ENCODE measurements around the gene ADISSP. TPM values are rescaled to one million over a fixed set of nuclear protein-coding genes. Genes with fewer than 3 reads are reported as not detected.

ADISSP gene
- total RNA-seq, 1 donor from 2014 or later, result 48.4 TPM

DNA sequence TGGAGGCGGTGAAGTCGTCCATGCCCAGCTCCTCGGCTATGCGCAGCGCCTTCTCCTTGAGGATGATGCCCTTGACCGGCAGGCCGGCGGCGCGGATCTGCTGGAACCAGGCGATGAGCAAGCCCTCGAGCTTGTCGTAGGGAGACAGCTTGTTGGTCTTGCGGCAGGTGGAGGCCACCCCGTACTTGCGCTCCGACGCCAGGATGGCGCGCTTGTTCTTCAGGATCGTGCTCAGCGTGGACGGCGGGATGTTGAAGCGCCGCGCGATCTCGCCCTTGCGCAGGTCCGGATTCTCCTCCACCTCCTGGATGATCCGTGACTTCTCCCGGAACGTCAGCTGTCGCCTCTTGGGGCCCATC, 18.6 kb upstream of the ADISSP start:
- Histone ChIP-seq H3K36me3 (peaks cover 0 to 12% of the 10 kb centered on the region in 2 donors), H3K4me3 (peak overlapping the region; percentile 67 to 94), H3K4me1 (peaks cover 20 to 26% of the 10 kb centered on the region in 2 donors), H3K27ac (peak overlapping the region; percentile 82 to 89), H3K9me3 (no peaks in the 10 kb centered on the region), H3K27me3 (no peaks in the 10 kb centered on the region)
- intact Hi-C loops (cut with DNase I), result loop anchor here (1.0 to 2.0 kb wide), 4 partner anchors 18 to 385 kb away; partner anchors contain the start of genes AP5S1 and MAVS
- TF ChIP-seq, protein P1, sequence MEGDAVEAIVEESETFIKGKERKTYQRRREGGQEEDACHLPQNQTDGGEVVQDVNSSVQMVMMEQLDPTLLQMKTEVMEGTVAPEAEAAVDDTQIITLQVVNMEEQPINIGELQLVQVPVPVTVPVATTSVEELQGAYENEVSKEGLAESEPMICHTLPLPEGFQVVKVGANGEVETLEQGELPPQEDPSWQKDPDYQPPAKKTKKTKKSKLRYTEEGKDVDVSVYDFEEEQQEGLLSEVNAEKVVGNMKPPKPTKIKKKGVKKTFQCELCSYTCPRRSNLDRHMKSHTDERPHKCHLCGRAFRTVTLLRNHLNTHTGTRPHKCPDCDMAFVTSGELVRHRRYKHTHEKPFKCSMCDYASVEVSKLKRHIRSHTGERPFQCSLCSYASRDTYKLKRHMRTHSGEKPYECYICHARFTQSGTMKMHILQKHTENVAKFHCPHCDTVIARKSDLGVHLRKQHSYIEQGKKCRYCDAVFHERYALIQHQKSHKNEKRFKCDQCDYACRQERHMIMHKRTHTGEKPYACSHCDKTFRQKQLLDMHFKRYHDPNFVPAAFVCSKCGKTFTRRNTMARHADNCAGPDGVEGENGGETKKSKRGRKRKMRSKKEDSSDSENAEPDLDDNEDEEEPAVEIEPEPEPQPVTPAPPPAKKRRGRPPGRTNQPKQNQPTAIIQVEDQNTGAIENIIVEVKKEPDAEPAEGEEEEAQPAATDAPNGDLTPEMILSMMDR (IDR thresholded peaks at IDR 0.05), result peak in 1 of 3 experiments; percentile 9
- DNase-seq (ENCODE audit: low spot score in 2 of 2), result peak in 1 of 2 donors; percentile 74

DNA sequence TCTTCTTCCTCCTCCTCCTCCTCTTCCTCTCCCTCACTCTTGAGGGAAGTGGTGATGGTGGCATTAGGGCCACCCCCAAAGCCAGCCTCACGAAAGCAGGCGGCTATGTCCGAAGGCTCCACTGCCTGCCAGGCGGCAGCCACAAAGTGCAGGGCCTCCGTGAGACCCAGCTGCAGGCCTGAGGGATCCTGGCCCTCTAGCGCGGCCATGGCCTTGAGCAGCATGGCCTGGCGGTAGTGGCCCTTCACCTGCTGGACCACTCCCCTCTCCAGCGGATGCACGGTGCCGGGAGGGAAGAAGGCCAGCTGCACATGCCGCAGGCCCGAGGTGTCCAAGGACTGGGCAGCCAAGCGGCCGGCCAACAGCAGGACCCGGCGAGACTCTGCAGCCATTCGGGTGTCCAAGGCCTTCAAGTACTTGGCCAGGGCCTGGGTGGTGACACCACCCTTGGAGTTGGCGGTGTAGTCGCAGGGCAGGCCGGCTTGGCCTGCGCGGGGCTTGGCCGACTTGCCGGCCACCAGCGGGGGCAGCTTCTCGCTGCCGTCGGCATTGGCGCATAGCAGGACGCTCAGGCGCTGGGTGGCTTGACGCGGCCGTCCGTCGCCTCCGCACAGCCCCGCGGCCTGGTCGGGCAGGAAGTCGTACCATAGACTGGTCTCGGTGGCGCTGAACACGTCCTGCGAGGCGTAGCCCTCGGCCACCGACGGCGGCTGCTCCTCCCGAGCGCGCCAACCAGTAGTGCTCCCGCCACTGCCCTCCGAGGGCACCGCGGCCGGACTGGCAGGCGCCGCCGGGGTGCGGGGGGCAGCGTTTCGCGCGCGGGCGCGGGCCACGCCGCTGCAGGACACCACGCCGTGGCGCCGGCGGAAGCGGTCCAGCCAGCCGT, 17.9 kb upstream of the ADISSP start:
- H3K27ac ChIP-seq, result peak overlapping the region; percentile 82 to 89
- H3K4me3 ChIP-seq, result peak overlapping the region; percentile 67 to 94
- H3K27me3 ChIP-seq, result no peaks in the 10 kb centered on the region
- no peaks in the 10 kb centered on the region for H3K9me3 ChIP-seq
- H3K36me3 ChIP-seq, result peaks cover 0 to 12% of the 10 kb centered on the region in 2 donors
- TF ChIP-seq, protein P1 (IDR thresholded peaks at IDR 0.05), result no peak
- H3K4me1 ChIP-seq, result peaks cover 20 to 31% of the 10 kb centered on the region in 2 donors
- DNase-seq (ENCODE audit: low spot score in 2 of 2), result no peak
- intact Hi-C loops (cut with DNase I), result loop anchor here (1.0 to 2.0 kb wide), 4 partner anchors 17 to 385 kb away; partner anchors contain the start of genes AP5S1 and MAVS

DNA sequence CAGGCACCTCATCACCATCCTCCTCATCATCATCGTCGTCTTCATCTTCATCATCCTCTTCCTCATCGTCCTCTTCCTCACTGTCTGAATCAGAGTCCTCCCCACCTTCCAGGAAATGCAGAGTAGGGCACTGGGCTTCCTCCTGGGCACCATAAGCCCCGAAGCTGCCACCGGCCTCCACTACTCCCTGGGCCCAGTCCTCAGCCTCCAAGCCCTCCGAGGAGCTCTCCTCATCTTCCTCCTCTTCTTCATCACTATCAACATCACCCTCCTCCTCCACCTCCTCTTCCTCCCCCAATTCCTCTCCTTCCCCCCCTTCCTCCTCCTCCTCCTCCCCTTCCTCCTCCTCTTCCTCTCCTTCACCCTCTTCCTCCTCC, 17.3 kb upstream of the ADISSP start:
- Histone ChIP-seq H3K9me3 (no peaks in the 10 kb centered on the region), H3K36me3 (peaks cover 0 to 12% of the 10 kb centered on the region in 2 donors), H3K27me3 (no peaks in the 10 kb centered on the region), H3K4me3 (peak overlapping the region; percentile 67 to 94), H3K27ac (peak overlapping the region; percentile 82 to 89), H3K4me1 (peaks cover 20 to 31% of the 10 kb centered on the region in 2 donors)
- intact Hi-C loops (cut with DNase I), result no loop called here
- no peak for DNase-seq (ENCODE audit: low spot score in 2 of 2)
- TF ChIP-seq, protein P1 (IDR thresholded peaks at IDR 0.05), result no peak

- H3K4me3 ChIP-seq, result peak overlapping the region in 1 of 2 donors; percentile 94
- TF ChIP-seq, protein P1 (IDR thresholded peaks at IDR 0.05), result no peak
- peaks cover 0 to 12% of the 10 kb centered on the region in 2 donors for H3K36me3 ChIP-seq
- peaks cover 20 to 31% of the 10 kb centered on the region in 2 donors for H3K4me1 ChIP-seq
- no peak for DNase-seq (ENCODE audit: low spot score in 2 of 2)
- no peaks in the 10 kb centered on the region for H3K9me3 ChIP-seq
- intact Hi-C loops (cut with DNase I), result no loop called here
- peak overlapping the region; percentile 82 to 89 for H3K27ac ChIP-seq
- no peaks in the 10 kb centered on the region for H3K27me3 ChIP-seq
Measured at GRCh38 chr20:3784216-3784853, 16.8 kb upstream of the ADISSP start.

DNA sequence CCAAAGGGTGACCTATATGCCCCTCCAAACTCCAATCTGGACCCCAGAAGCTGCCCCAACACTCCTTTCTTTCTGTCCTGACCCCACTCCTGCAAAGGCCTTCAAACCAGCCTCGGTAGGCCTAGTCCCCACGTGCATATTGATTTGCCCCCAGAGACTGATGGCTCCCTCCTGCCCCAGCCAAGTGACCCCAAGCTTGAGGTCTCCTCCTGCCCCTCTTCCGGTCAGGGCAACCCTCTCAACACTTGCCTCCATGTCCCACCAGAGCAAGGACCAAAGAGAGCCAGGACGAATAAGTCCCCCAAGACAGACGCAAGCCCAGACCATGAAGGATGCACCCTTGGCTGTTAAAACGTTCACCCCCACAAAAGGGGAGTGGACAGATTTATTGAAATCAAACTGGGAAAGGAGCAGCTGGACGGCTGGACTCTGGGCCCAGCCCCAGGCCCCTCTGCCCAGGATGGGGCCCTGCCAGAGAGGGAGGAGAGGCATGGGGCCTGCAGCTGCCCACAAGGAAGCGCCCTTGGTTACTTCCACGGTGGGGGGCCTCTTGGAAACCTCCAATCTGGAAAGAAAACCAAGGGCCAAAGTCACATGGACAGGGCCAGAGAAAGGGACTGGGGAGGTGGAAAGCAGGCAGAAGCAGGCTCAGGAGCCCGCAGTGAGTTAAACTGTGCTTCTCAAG, 16.1 kb upstream of the ADISSP start:
- H3K9me3 ChIP-seq, result no peaks in the 10 kb centered on the region
- H3K4me1 ChIP-seq, result peaks cover 20 to 31% of the 10 kb centered on the region in 2 donors
- TF ChIP-seq, protein P1 (IDR thresholded peaks at IDR 0.05), result no peak
- peak overlapping the region in 1 of 2 donors; percentile 94 for H3K4me3 ChIP-seq
- H3K27me3 ChIP-seq, result no peaks in the 10 kb centered on the region
- intact Hi-C loops (cut with DNase I), result no loop called here
- H3K27ac ChIP-seq, result peak overlapping the region; percentile 46 to 82
- peaks cover 0 to 12% of the 10 kb centered on the region in 2 donors for H3K36me3 ChIP-seq
- DNase-seq (ENCODE audit: low spot score in 2 of 2), result no peak
